ENCODE results near the gene TRMO. TPM values are rescaled to one million over a fixed set of nuclear protein-coding genes. Genes with fewer than 3 reads are reported as not detected.
A peak's percentile ranks its signal among the peaks of the same experiment; 100 is the strongest.

Gene TRMO
- total and polyA plus RNA-seq, 2 of the 13 experiments (the other 11 are each of a cell fraction or from before 2014, with no cell fraction given), result 8.7 to 18.6 TPM

GRCh38 chr9:97963232-97963631 is 40.9 kb upstream of the TRMO start:
- TF ChIP-seq ATF3 (CRISPR knock-in tag; IDR thresholded peaks at IDR 0.05) (no peak), MAFF (IDR thresholded peaks at IDR 0.05; ENCODE audit: low read depth, low read length) (0 out of 2 replicates have a peak, but pooled peaks have one; percentile 45), MAFK (conservative IDR thresholded peaks at IDR 0.05 in 1 of 2, IDR thresholded peaks at IDR 0.05 in 1 of 2; ENCODE audit: low read length in 2 of 2) (peak in 1 of 2 experiments; percentile 53; a peak in 2 of 4 replicates)
- H3K36me3 ChIP-seq (replicated peaks in 1 of 2; ENCODE audit: control insufficient read depth in 1 of 2, insufficient read depth in 2 of 2, low read length in 2 of 2), result no peaks in the 10 kb centered on the region
- H2AFZ ChIP-seq (ENCODE audit: low read length), result no peak overlapping the region
- H3K4me3 ChIP-seq (replicated peaks in 1 of 3; ENCODE audit: insufficient read depth in 1 of 3, low read depth in 2 of 3, low read length in 3 of 3), result no peak overlapping the region
- intact Hi-C loops (cut with micrococcal nuclease; ENCODE audit: unreplicated experiment) (no loop called here), in situ Hi-C loops (cut with HindIII; ENCODE audit: extremely low pct_ligation_motif_present, low pct_unique_long_range_greater_than_20kb) (no loop called here)
- DNase-seq (ENCODE audit: low spot score) (no peak), FAIRE-seq (no peak), ATAC-seq (no peak)
- no peaks in the 10 kb centered on the region for H4K20me1 ChIP-seq (ENCODE audit: insufficient read depth, low read length)
- BruUV-seq (replicated peaks), result no TSS peak
- H3K4me1 ChIP-seq (ENCODE audit: insufficient read depth, low read length), result no peaks in the 10 kb centered on the region
- CTCF ChIA-PET (ENCODE audit: low intra/inter-chr PET ratio, low total read pairs), result no interaction called here
- no peak overlapping the region for H3K27ac ChIP-seq (ENCODE audit: extremely low read length, insufficient read depth, low read length)
- no peaks in the 10 kb centered on the region for H3K9me3 ChIP-seq (ENCODE audit: low read length)
- 17% methylated on average over 2 of the region's 2 CpGs for WGBS (ENCODE audit: low lambda C conversion rate)
- H3K27me3 ChIP-seq (ENCODE audit: control insufficient read depth in 1 of 2, insufficient read depth in 2 of 2, low read length in 2 of 2), result peaks cover 0 to 26% of the 10 kb centered on the region in 2 experiments; a peak in 2 of 5 replicates
- no peak overlapping the region for H3K9ac ChIP-seq (ENCODE audit: insufficient read depth, low read depth, low read length)
- POLR2A ChIA-PET, result no interaction called here
- no peak overlapping the region for H3K4me2 ChIP-seq (ENCODE audit: low read depth, low read length)
- H3K79me2 ChIP-seq (ENCODE audit: insufficient read depth, low read length), result no peaks in the 10 kb centered on the region

GRCh38 chr9:97962575-97962974 is 40.3 kb upstream of the TRMO start:
- Histone ChIP-seq H2AFZ (ENCODE audit: low read length) (no peak overlapping the region), H3K27me3 (ENCODE audit: control insufficient read depth in 1 of 2, insufficient read depth in 2 of 2, low read length in 2 of 2) (peaks cover 0 to 26% of the 10 kb centered on the region in 2 experiments; a peak in 2 of 5 replicates), H3K9me3 (ENCODE audit: low read length) (no peaks in the 10 kb centered on the region), H3K36me3 (replicated peaks in 1 of 2; ENCODE audit: control insufficient read depth in 1 of 2, insufficient read depth in 2 of 2, low read length in 2 of 2) (no peaks in the 10 kb centered on the region), H3K27ac (ENCODE audit: extremely low read length, insufficient read depth, low read length) (no peak overlapping the region), H4K20me1 (ENCODE audit: insufficient read depth, low read length) (no peaks in the 10 kb centered on the region), H3K4me1 (ENCODE audit: insufficient read depth, low read length) (no peaks in the 10 kb centered on the region), H3K4me2 (ENCODE audit: low read depth, low read length) (no peak overlapping the region), H3K79me2 (ENCODE audit: insufficient read depth, low read length) (no peaks in the 10 kb centered on the region), H3K4me3 (replicated peaks in 1 of 3; ENCODE audit: insufficient read depth in 1 of 3, low read depth in 2 of 3, low read length in 3 of 3) (no peak overlapping the region), H3K9ac (ENCODE audit: insufficient read depth, low read depth, low read length) (no peak overlapping the region)
- TF ChIP-seq SIX1 (CRISPR knock-in tag; IDR thresholded peaks at IDR 0.05; ENCODE audit: borderline replicate concordance) (no peak), SMARCC2 (IDR thresholded peaks at IDR 0.05) (no peak), PLSCR1 (CRISPR knock-in tag; IDR thresholded peaks at IDR 0.05; ENCODE audit: borderline replicate concordance) (no peak), MXI1 (IDR thresholded peaks at IDR 0.05; ENCODE audit: borderline replicate concordance, low read depth, low read length) (no peak), ZNF710 (CRISPR knock-in tag; IDR thresholded peaks at IDR 0.05; ENCODE audit: borderline replicate concordance) (no peak), DRAP1 (CRISPR knock-in tag; IDR thresholded peaks at IDR 0.05) (no peak), ZKSCAN5 (CRISPR knock-in tag; IDR thresholded peaks at IDR 0.05) (no peak), POLR2G (IDR thresholded peaks at IDR 0.05; ENCODE audit: low read depth, low read length) (no peak), GATAD1 (CRISPR knock-in tag; IDR thresholded peaks at IDR 0.05) (no peak), ZNF660 (CRISPR knock-in tag; IDR thresholded peaks at IDR 0.05; ENCODE audit: borderline replicate concordance, low read depth) (no peak), TCF7 (IDR thresholded peaks at IDR 0.05; ENCODE audit: low read depth) (no peak), ZNF546 (CRISPR knock-in tag; conservative IDR thresholded peaks at IDR 0.05) (no peak)
- intact Hi-C loops (cut with micrococcal nuclease; ENCODE audit: unreplicated experiment), result no loop called here
- no peak for FAIRE-seq
- DNase-seq (ENCODE audit: low spot score), result no peak
- in situ Hi-C loops (cut with HindIII; ENCODE audit: extremely low pct_ligation_motif_present, low pct_unique_long_range_greater_than_20kb), result no loop called here
- ChIA-PET CTCF (ENCODE audit: low intra/inter-chr PET ratio, low total read pairs) (no interaction called here), POLR2A (interaction anchor here (1.0 kb wide), 1 partner anchor 20 kb away, joined by 4 read pairs; the partner anchor contains the start of gene ANP32B)
- no peak for ATAC-seq
- 35% methylated on average over 5 of the region's 5 CpGs for WGBS (ENCODE audit: low lambda C conversion rate)
- no TSS peak for BruUV-seq (replicated peaks)
